ENCODE data around the gene FERMT1.

FERMT1 gene

GRCh38 chr20:6122873-6123648, at the start of gene FERMT1:
Gene FERMT1 (minus strand): TSS chr20:6123030. CDS start chr20:6119554, 3,476 bp downstream.
- peak within 1 kb of the TSS; percentile 53 for H3K4me3 ChIP-seq (ENCODE audit: low read depth, low read length)
- DNase-seq (ENCODE audit: low read depth) = peak; percentile 36
- peak; percentile 44; the same call in 1 of the 2 replicates for TF ChIP-seq CTCF (IDR thresholded peaks at IDR 0.05; ENCODE audit: control insufficient read depth, extremely low read depth, insufficient read depth)

- TF ChIP-seq CTCF (IDR thresholded peaks at IDR 0.05; ENCODE audit: control insufficient read depth, extremely low read depth, insufficient read depth) = peak; percentile 23; the same call in 1 of the 2 replicates
- DNase-seq (ENCODE audit: low read depth) = no peak
- no peak overlapping the region for H3K4me3 ChIP-seq (ENCODE audit: low read depth, low read length)
These were observed 46.4 kb upstream of the FERMT1 start for GRCh38 chr20:6169251-6169650.

- DNase-seq (ENCODE audit: low read depth) = no peak
- TF ChIP-seq CTCF (IDR thresholded peaks at IDR 0.05; ENCODE audit: control insufficient read depth, extremely low read depth, insufficient read depth) = no peak
- H3K4me3 ChIP-seq (ENCODE audit: low read depth, low read length) = no peak overlapping the region
These were observed 45.4 kb upstream of the FERMT1 start for GRCh38 chr20:6168204-6168603.

GRCh38 chr20:6165346-6165745, 42.5 kb upstream of the FERMT1 start:
- no peak for DNase-seq (ENCODE audit: low read depth)
- no peak overlapping the region for H3K4me3 ChIP-seq (ENCODE audit: low read depth, low read length)
- TF ChIP-seq CTCF (IDR thresholded peaks at IDR 0.05; ENCODE audit: control insufficient read depth, extremely low read depth, insufficient read depth) = no peak

GRCh38 chr20:6164421-6165341, 41.9 kb upstream of the FERMT1 start:
- no peak for DNase-seq (ENCODE audit: low read depth)
- no peak overlapping the region for H3K4me3 ChIP-seq (ENCODE audit: low read depth, low read length)
- no peak for TF ChIP-seq CTCF (IDR thresholded peaks at IDR 0.05; ENCODE audit: control insufficient read depth, extremely low read depth, insufficient read depth)

GRCh38 chr20:6160736-6161135, 37.9 kb upstream of the FERMT1 start:
- no peak for TF ChIP-seq CTCF (IDR thresholded peaks at IDR 0.05; ENCODE audit: control insufficient read depth, extremely low read depth, insufficient read depth)
- no peak overlapping the region for H3K4me3 ChIP-seq (ENCODE audit: low read depth, low read length)
- DNase-seq (ENCODE audit: low read depth) = no peak
